HFFc6 (cell line): ENCODE data around the gene CIRBP. TPM values are rescaled to one million over a fixed set of nuclear protein-coding genes. Genes with fewer than 3 reads are reported as not detected.
A peak's percentile ranks its signal among the peaks of the same experiment; 100 is the strongest.

Source experiments
- DNase-seq: peaks from one replicate; pipeline ENCODE4 v3.0.0-alpha.2; 2018
- H3K27ac Mint-ChIP-seq: 2 replicates; pipeline ENCODE4 v1.8.0; 2020; ENCODE audit warnings: mild to moderate bottlenecking, mixed read lengths
- H3K27me3 Mint-ChIP-seq: 2 replicates; pipeline ENCODE4 v1.8.0; 2021; ENCODE audit warnings: mild to moderate bottlenecking, moderate library complexity, mixed read lengths; ENCODE audit not compliant: insufficient read depth
- H3K36me3 Mint-ChIP-seq: 2 replicates; pipeline ENCODE4 v1.8.0; 2021; ENCODE audit warnings: low read depth, mixed read lengths
- H3K4me1 Mint-ChIP-seq: 2 replicates; pipeline ENCODE4 v1.8.0; 2020; ENCODE audit warnings: low read depth, mixed read lengths
- H3K4me3 Mint-ChIP-seq: 2 replicates; pipeline ENCODE4 v1.8.0; 2020; ENCODE audit warnings: mild to moderate bottlenecking, moderate library complexity, mixed read lengths
- H3K9me3 Mint-ChIP-seq: 2 replicates; pipeline ENCODE4 v1.8.0; 2020; ENCODE audit warnings: mild to moderate bottlenecking, mixed read lengths
- CTCF ChIP-seq: fragments of 200-600 bp; sonication (generic); IDR thresholded peaks from 2 replicates; pipeline ENCODE4 v1.5.0; 2021; ENCODE audit warnings: antibody characterized with exemption, mild to moderate bottlenecking
- total RNA-seq, 6 experiments: library from RNA; stranded (reverse); fragmentation: NEBNext Ultra II Directional; extraction: Animal tissue kit (Norgen Biotek cat#: 25700); gene quantifications; 2 replicates in 1 of 6; 3 replicates in 5 of 6; pipeline ENCODE4 v1.2.3, GENCODE V29; 2021

Gene CIRBP
- total RNA-seq, 6 experiments from 2014 or later = 160 to 243 (median 190) TPM

- no peak for DNase-seq
- Mint-ChIP-seq H3K27ac (peak overlapping the region; percentile 73), H3K4me3 (peak overlapping the region; percentile 56), H3K36me3 (peaks cover 18% of the 10 kb centered on the region), H3K9me3 (no peaks in the 10 kb centered on the region), H3K4me1 (peaks cover 37% of the 10 kb centered on the region), H3K27me3 (peaks cover 25% of the 10 kb centered on the region)
- TF ChIP-seq CTCF = no peak
Measured at GRCh38 chr19:1254530-1255185, 14.5 kb upstream of the CIRBP start.

- H3K27ac Mint-ChIP-seq = peak overlapping the region; percentile 73
- H3K4me1 Mint-ChIP-seq = peaks cover 42% of the 10 kb centered on the region
- TF ChIP-seq CTCF = no peak
- H3K36me3 Mint-ChIP-seq = peaks cover 18% of the 10 kb centered on the region
- peaks cover 29% of the 10 kb centered on the region for H3K27me3 Mint-ChIP-seq
- no peak for DNase-seq
- H3K9me3 Mint-ChIP-seq = no peaks in the 10 kb centered on the region
- H3K4me3 Mint-ChIP-seq = 0 out of 2 replicates have a peak overlapping the region, but pooled peaks have one; percentile 56
Measured at GRCh38 chr19:1255186-1256161, 13.7 kb upstream of the CIRBP start.

GRCh38 chr19:1256646-1257474 is 12.3 kb upstream of the CIRBP start:
- H3K27me3 Mint-ChIP-seq = peaks cover 34% of the 10 kb centered on the region
- no peak for TF ChIP-seq CTCF
- DNase-seq = no peak
- H3K27ac Mint-ChIP-seq = peak overlapping the region; percentile 93
- peak overlapping the region; percentile 71; the same call in 1 of the 2 replicates for H3K4me3 Mint-ChIP-seq
- H3K36me3 Mint-ChIP-seq = peaks cover 10% of the 10 kb centered on the region
- no peaks in the 10 kb centered on the region for H3K9me3 Mint-ChIP-seq
- peaks cover 50% of the 10 kb centered on the region for H3K4me1 Mint-ChIP-seq

- Mint-ChIP-seq H3K4me3 (peak overlapping the region; percentile 71), H3K4me1 (peaks cover 55% of the 10 kb centered on the region), H3K36me3 (peaks cover 10% of the 10 kb centered on the region), H3K27me3 (peaks cover 30% of the 10 kb centered on the region), H3K27ac (peak overlapping the region; percentile 93), H3K9me3 (no peaks in the 10 kb centered on the region)
- no peak for TF ChIP-seq CTCF
- no peak for DNase-seq
Measured at GRCh38 chr19:1257475-1258162, 11.5 kb upstream of the CIRBP start.

- Mint-ChIP-seq H3K36me3 (peaks cover 10% of the 10 kb centered on the region), H3K27me3 (peaks cover 30% of the 10 kb centered on the region), H3K4me1 (peaks cover 60% of the 10 kb centered on the region), H3K27ac (peak overlapping the region; percentile 93), H3K9me3 (no peaks in the 10 kb centered on the region), H3K4me3 (peak overlapping the region; percentile 71)
- no peak for DNase-seq
- no peak for TF ChIP-seq CTCF
Measured at GRCh38 chr19:1258163-1258492, 11.0 kb upstream of the CIRBP start.
